GM19397 (cell line): ENCODE results near the gene UBE2F.
"Not testable (repeated sequence)": the region's sequence is repeated elsewhere in the genome, so short reads cannot be mapped to it uniquely, and the experiment has no call there.

Experiments
- ATAC-seq: cut with Tn5 transposase; IDR thresholded peaks from one replicate; pipeline ENCODE4 v1.9.1; 2021; ENCODE audit warnings: mild to moderate bottlenecking, moderate library complexity; ENCODE audit not compliant: unreplicated experiment

Gene UBE2F

DNA sequence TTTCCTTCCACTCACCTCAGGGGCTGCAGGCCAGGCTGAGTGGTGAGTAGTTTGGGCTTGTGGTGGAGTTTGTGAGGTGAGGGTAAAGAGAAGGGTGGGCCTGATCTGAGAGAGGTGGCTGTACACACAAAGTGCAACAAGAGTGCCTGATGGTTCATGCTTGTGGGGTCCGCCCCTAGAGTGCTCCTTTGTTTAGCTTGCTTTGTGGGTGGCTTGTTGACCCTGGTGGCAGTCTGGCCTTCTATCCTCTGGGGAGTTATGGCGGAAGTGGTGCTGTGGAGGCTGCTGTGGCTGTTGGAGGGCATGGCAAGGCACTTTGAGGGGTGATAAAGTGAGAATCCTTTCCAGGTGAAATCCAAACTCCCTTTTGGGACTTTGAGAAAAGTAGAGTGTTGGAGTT is 10.6 kb downstream of the UBE2F start:
- peak; percentile 55 for ATAC-seq

DNA sequence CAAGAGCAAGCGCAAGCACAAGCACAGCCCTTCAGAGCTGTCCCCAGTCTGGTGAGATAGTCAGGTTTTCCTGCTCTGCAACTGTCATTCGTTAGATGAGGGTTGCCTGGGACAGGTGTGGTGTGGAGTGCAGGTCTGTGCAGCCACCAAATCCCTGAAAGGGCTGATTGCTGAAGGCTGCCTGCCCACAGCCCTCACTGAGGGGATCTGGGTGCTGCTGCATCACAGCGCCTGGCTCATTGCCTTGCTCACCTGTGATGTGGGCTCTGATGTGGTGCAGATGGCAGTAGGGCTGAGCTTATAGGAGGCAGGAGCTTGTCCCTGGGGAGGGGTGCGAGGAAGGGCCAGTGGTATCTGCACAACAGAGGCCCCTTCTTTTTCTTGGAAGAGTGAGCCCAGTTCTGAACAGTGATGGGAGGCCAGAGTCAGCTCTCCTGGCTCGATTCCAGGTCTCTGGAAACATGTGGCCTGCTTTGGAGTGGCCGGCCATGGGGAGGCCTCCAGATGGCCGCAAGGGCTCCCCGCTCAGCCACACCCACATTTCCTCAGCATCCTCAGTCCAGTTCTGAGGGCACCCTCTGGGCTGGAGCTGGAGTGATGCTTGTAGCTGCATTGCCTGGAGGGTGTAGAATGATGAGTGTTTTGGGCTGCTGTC is 11.4 kb downstream of the UBE2F start:
- ATAC-seq = no peak

DNA sequence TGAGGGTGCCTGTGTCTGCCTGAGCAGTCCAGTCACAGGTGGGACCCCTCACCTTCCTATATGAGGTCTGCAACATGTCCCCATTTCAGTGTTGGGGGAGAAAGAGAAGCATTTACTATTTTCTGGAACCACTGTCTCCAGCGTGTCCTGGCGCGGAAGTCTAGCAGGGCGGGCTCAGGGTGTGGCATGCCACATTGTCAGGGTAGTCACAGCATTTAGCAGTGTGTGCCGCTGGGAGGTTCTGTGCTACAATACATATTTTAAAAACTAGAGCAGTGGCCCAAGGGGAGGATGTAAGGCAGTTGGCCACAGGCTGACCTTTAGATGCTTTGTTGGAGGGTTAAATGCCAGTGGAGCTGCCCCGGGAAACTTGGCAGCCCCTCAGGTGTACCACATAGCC is 12.5 kb downstream of the UBE2F start:
- ATAC-seq = no peak

- no peak for ATAC-seq
Observed at GRCh38 chr2:237980087-237980486, 13.3 kb downstream of the UBE2F start.

GRCh38 chr2:237980751-237981150 is 13.9 kb downstream of the UBE2F start:
- no peak for ATAC-seq

GRCh38 chr2:237981621-237982020 is 14.8 kb downstream of the UBE2F start:
- ATAC-seq = not testable (repeated sequence)

DNA sequence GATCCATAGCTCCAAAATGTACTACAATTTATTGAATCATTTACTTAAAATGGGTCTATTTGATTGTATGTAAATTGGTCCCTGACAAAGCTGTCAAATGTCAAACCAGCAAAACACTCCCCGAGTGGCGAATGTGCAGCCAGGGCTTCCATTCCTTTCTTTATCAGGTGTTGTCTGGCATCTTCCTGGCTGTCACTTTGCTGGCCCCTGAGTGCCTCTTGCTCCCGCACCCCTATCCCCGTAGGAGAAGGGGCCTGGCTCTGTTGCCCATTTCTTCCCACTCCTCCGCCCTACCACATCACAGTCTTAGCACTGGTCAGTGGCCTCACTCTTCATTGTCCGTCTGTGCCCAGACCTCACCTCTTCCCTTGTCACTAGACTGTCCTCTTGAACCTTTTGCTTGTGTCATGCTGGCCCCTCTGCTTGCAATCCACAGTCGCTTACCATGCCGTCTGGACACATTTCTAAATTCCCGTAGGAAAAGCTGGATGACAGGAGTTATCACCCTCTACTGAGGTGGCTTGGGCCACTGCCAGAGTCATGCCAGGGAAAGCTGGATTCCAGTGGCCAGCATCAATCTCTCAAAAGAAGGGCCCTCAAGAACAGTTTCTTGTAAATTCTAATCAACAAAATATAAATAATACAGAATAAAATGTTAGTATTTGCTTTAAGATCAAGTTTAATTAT is 15.4 kb downstream of the UBE2F start:
- ATAC-seq = no peak

DNA sequence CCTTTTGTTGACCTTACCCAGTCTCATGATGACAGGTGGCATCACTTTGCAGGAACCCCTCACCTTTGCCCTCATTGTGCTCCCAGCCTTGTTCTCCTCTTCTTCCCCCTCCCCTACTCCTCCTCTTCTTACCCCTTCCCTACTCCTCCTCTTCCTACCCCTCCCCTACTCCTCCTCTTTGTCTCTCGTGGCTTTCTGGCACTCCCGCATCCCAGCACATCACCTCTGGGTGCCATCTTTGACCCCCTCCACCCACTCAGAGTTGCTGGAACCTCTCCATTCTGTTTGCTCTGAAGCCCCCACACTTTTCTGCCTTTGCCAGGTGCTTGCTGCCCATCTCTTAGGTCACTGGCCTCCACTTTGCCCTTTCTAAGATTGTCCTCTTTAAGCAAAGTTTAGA is 17.1 kb downstream of the UBE2F start:
- no peak for ATAC-seq

DNA sequence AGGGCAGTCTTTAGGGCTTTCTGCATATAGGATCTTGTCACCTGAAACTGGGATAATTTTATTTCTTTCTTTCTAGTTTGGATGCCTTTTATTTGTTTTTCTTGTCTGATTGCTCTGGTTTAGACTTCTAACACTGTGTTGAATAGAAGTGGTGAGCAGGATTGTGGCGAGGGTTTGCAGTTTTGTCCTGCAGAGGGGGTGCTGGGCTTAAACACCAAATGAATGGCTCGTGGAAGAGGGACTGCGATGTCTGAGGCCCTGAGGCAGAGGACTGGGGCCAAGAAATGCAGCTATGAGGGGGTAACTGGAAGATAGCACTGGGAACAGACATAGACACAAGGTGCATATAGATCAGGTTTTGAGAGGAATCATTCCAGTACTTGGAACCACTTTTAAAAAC is 20.5 kb downstream of the UBE2F start:
- ATAC-seq = no peak

- ATAC-seq = no peak
Observed at GRCh38 chr2:237993701-237994100, 26.9 kb downstream of the UBE2F start.

GRCh38 chr2:237995036-237995435 is 28.2 kb downstream of the UBE2F start:
- ATAC-seq = no peak

DNA sequence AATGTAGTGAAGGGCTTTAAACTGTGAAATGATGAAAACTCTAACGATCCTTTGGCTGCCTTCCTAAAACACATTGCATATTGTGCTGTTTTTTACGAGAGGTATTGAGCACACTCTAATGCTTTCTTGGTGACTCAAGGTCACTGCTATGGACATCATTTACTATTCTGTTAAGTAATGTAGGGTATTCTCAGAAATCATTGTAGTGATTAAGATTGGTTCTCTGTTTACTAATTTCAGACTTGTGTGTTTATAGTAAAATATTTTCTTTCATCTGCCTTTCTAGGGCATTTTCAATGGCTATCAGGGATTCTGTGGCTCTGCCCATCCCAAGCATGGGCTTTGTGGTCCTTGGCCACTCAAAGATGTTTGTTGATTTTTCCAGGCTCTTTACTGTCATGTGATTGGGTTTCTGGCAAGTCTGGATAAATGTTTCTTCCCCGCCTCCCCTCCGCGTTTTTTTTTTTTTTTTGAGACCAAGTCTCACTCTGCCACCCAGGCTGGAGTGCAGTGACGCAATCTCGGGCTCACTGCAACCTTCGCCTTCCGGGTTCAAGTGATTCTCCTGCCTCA is 29.3 kb downstream of the UBE2F start:
- no peak for ATAC-seq

GRCh38 chr2:237997521-237997920 is 30.7 kb downstream of the UBE2F start:
- ATAC-seq = no peak

- ATAC-seq = peak; percentile 48
Observed at GRCh38 chr2:237998530-237998929, 31.7 kb downstream of the UBE2F start.

DNA sequence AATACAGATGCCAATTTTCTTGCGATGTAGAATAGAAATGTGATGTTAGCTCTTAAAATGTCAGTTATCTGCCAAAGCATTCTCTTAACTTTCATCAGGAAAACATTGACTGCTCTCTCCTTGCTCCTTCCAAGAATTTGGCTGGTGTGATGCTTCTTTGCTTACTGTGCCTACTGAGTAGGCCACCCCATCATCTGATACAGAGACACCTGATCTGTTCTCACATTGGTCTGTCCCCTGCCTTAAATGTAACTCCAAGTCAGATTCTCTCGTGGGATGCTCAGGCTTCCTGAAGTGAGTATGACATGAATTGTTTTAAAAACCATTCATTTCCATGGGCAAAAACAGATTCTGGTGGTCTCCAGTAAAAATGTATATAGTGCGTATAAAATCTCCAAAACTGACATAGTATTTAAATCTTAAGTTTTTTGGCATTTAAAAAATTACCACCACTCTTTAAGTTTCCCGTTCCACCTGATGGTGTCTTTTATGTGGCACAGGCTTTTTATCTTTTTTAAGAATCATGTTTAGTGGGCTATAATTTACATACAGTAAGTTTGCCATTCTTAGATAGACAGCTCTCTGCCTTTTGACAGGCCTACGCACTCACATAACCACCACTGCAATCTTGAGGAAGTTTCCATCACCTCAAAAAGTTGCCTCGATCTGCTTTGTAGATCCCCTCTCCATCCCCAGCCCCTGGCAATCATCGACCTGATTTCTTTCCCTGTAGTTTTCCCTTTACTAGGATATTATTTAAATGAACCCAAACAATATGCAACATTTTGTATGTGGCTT is 36.6 kb downstream of the UBE2F start:
- no peak for ATAC-seq

GRCh38 chr2:238004077-238004830 is 37.4 kb downstream of the UBE2F start:
- no peak for ATAC-seq

- ATAC-seq = no peak
Observed at GRCh38 chr2:238005528-238005927, 38.7 kb downstream of the UBE2F start.

- ATAC-seq = no peak
Observed at GRCh38 chr2:238006510-238006909, 39.7 kb downstream of the UBE2F start.

DNA sequence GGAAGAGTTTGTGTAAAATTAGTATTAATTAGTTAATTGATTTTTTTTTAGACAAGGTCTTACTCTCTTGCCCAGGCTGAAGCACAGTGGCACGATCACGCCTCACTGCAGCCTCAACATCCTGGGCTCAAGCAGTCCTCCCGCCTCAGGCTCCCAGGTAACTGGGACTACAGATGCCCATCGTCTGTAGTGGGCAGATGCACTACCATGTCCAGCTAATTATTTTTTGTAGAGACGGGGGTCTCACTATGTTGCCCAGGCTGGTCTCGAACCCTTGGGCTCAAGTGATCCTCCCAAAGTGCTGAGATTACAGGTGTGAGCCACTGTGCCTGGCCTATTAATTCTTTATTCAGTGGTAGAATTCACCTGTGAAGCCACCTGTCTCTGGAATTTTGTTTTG is 41.1 kb downstream of the UBE2F start:
- ATAC-seq = no peak

- no peak for ATAC-seq
Observed at GRCh38 chr2:238009563-238009962, 42.7 kb downstream of the UBE2F start.

GRCh38 chr2:238010572-238010971 is 43.8 kb downstream of the UBE2F start:
- no peak for ATAC-seq
